Neural cell (in vitro differentiated cells): ENCODE data around the gene GFPT2.

Experiments
- MXI1 ChIP-seq: fragments of 450-650 bp; conservative IDR thresholded peaks from 2 replicates; pipeline ENCODE4 v1.6.1; 2014; ENCODE audit warnings: antibody characterized with exemption, mild to moderate bottlenecking; ENCODE audit not compliant: poor library complexity, severe bottlenecking
- TAF1 ChIP-seq: IDR thresholded peaks from 2 replicates; pipeline ENCODE4 v1.6.1; 2012; ENCODE audit warnings: low read depth

DNA sequence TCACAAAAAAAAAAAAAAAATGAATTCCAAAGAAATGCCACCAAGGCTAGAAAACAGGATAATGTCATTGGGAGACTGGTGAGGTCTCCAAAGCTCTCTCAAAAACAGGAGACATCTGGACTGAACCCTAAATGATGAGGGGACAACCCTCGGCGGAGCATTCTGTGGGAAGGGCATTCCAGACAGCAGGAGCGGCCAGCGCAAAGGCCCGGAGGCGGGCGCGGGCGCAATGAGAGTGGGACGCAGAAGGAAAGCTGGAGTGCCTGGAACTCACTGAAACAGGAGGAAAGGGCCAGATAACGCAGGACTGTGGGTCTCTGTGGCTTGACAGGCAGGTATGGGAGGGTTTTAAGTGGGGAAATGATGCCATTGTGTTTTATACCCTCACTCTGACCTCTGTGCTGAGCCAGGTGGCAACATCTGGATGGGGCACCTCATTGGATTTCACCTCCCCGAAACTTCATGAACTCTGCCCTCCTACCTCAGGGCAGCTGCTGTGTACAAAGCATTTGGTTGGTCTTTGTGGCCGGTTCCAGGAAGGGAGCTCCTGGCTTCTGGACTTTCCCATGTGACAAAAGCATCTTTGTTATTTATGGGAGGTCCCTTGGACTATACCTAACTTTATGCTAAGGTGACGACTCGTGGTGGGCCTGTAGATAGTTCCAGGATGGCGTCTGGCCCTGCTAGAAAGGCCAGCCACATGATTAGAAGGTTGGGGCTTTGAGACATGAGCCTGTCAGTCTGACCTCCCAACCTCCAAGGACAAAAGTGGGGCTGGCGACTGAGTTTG lies 49.7 kb downstream of the GFPT2 start:
- TF ChIP-seq MXI1 (no peak), TAF1 (no peak)
